Measurements from ENCODE around the gene MRPL11. TPM values are rescaled to one million over a fixed set of nuclear protein-coding genes. Genes with fewer than 3 reads are reported as not detected.

The MRPL11 gene
- total and polyA plus RNA-seq, 2 donors (not counting 1 experiment from before 2014, with no cell fraction given), result 32.7 to 35.7 TPM

- Histone ChIP-seq H3K9me3 (ENCODE audit: control insufficient read depth, insufficient read depth, low read depth, low read length) (no peaks in the 10 kb centered on the region), H3K27ac (ENCODE audit: insufficient read depth, low read length) (no peak overlapping the region), H3K4me2 (ENCODE audit: extremely low read depth, insufficient read depth, low read length) (peak overlapping the region; percentile 61), H4K20me1 (ENCODE audit: control insufficient read depth, extremely low read depth, insufficient read depth, low read length) (no peaks in the 10 kb centered on the region), H3K4me3 (replicated peaks in 1 of 4; ENCODE audit: control extremely low read depth in 1 of 4, insufficient read depth in 1 of 4, low read depth in 3 of 4, low read length in 4 of 4) (peak overlapping the region in 2 of 4 experiments; percentile 39 to 41), H3K79me2 (ENCODE audit: control insufficient read depth, insufficient read depth, low read length) (no peaks in the 10 kb centered on the region), H3K4me1 (ENCODE audit: control insufficient read depth, extremely low read depth, insufficient read depth, low read length) (peaks cover 2% of the 10 kb centered on the region), H2AFZ (ENCODE audit: low read length) (peak overlapping the region; percentile 41), H3K9ac (ENCODE audit: insufficient read depth, low read length) (no peak overlapping the region), H3K27me3 (ENCODE audit: control insufficient read depth, insufficient read depth, low read length) (no peaks in the 10 kb centered on the region), H3K36me3 (ENCODE audit: control insufficient read depth, insufficient read depth, low read length) (no peaks in the 10 kb centered on the region)
- DNase-seq (ENCODE audit: low read depth in 2 of 2), result peak; percentile 64 to 90
- TF ChIP-seq CTCF (conservative IDR thresholded peaks at IDR 0.05 in 1 of 2, IDR thresholded peaks at IDR 0.05 in 1 of 2; ENCODE audit: low read depth in 1 of 2, low read length in 2 of 2) (peak; percentile 95 to 98), EZH2 (IDR thresholded peaks at IDR 0.05; ENCODE audit: low read length, missing control alignments) (no peak)
Observed at GRCh38 chr11:66386171-66387069, 52.2 kb downstream of the MRPL11 start.

Other genes starting within 250 kb of the MRPL11 start
- gene KLC2, start 181.1 kb downstream of the MRPL11 start, total RNA-seq, result 17.3 and 17.5 TPM in 2 replicates
- gene KLC2, start 181.1 kb downstream of the MRPL11 start, polyA plus RNA-seq, result 7.4 and 10.1 TPM in 2 replicates
- gene RAB1B, start 170.2 kb downstream of the MRPL11 start, total RNA-seq, result 43.7 and 63.6 TPM in 2 replicates
- gene RAB1B, start 170.2 kb downstream of the MRPL11 start, polyA plus RNA-seq, result 140 and 221 TPM in 2 replicates
- gene CNIH2, start 160.7 kb downstream of the MRPL11 start, total RNA-seq, result 0.17 TPM in 1 of 2 replicates, not detected in the other
- gene CNIH2, start 160.7 kb downstream of the MRPL11 start, polyA plus RNA-seq, result 0.57 and 1.4 TPM in 2 replicates
- 134 and 167 TPM in 2 replicates for gene YIF1A, start 149.7 kb downstream of the MRPL11 start, total RNA-seq
- 160 and 161 TPM in 2 replicates for gene YIF1A, start 149.7 kb downstream of the MRPL11 start, polyA plus RNA-seq
- gene TMEM151A, start 147.0 kb downstream of the MRPL11 start, total RNA-seq, result under 0.01 TPM in 2 replicates
- not detected in 2 replicates for gene TMEM151A, start 147.0 kb downstream of the MRPL11 start, polyA plus RNA-seq
- gene CD248, start 121.8 kb downstream of the MRPL11 start, total RNA-seq, result 52.6 and 95.6 TPM in 2 replicates
- gene CD248, start 121.8 kb downstream of the MRPL11 start, polyA plus RNA-seq, result 98.8 and 132 TPM in 2 replicates
- gene RIN1, start 102.4 kb downstream of the MRPL11 start, total RNA-seq, result 12.6 and 22.1 TPM in 2 replicates
- 6.3 and 10.6 TPM in 2 replicates for gene RIN1, start 102.4 kb downstream of the MRPL11 start, polyA plus RNA-seq
- gene BRMS1, start 93.7 kb downstream of the MRPL11 start, total RNA-seq, result 43.9 and 50.6 TPM in 2 replicates
- gene BRMS1, start 93.7 kb downstream of the MRPL11 start, polyA plus RNA-seq, result 25.7 and 41.6 TPM in 2 replicates
- gene B4GAT1, start 91.2 kb downstream of the MRPL11 start, total RNA-seq, result 34.7 and 48.9 TPM in 2 replicates
- gene B4GAT1, start 91.2 kb downstream of the MRPL11 start, polyA plus RNA-seq, result 13.1 and 15.7 TPM in 2 replicates
- under 0.01 and 0.17 TPM in 2 replicates for gene SLC29A2, start 67.1 kb downstream of the MRPL11 start, total RNA-seq
- gene SLC29A2, start 67.1 kb downstream of the MRPL11 start, polyA plus RNA-seq, result 0.15 and 1.7 TPM in 2 replicates
- not detected in 2 replicates for gene NPAS4, start 17.8 kb downstream of the MRPL11 start, total RNA-seq
- 0.08 and 0.16 TPM in 2 replicates for gene NPAS4, start 17.8 kb downstream of the MRPL11 start, polyA plus RNA-seq
- gene PELI3, start 28.1 kb upstream of the MRPL11 start, total RNA-seq, result 16.2 and 20.3 TPM in 2 replicates
- gene PELI3, start 28.1 kb upstream of the MRPL11 start, polyA plus RNA-seq, result 5.0 and 5.1 TPM in 2 replicates
- 28.2 and 39.6 TPM in 2 replicates for gene DPP3, start 41.6 kb upstream of the MRPL11 start, total RNA-seq
- 33.6 and 42.1 TPM in 2 replicates for gene DPP3, start 41.6 kb upstream of the MRPL11 start, polyA plus RNA-seq
- gene BBS1, start 71.8 kb upstream of the MRPL11 start, total RNA-seq, result 20.3 and 20.5 TPM in 2 replicates
- gene BBS1, start 71.8 kb upstream of the MRPL11 start, polyA plus RNA-seq, result 11.6 and 16.5 TPM in 2 replicates
- gene ZDHHC24, start 107.2 kb upstream of the MRPL11 start, total RNA-seq, result 8.7 and 11.6 TPM in 2 replicates
- 5.1 and 6.0 TPM in 2 replicates for gene ZDHHC24, start 107.2 kb upstream of the MRPL11 start, polyA plus RNA-seq
- gene ACTN3, start 108.1 kb upstream of the MRPL11 start, total RNA-seq, result under 0.01 TPM in 1 of 2 replicates, not detected in the other
- gene ACTN3, start 108.1 kb upstream of the MRPL11 start, polyA plus RNA-seq, result 0.02 TPM in 1 of 2 replicates, not detected in the other
- 26.6 and 55.0 TPM in 2 replicates for gene CTSF, start 129.8 kb upstream of the MRPL11 start, total RNA-seq
- 8.6 and 17.1 TPM in 2 replicates for gene CTSF, start 129.8 kb upstream of the MRPL11 start, polyA plus RNA-seq
- gene CCDC87, start 154.2 kb upstream of the MRPL11 start, total RNA-seq, result 0.26 and 0.33 TPM in 2 replicates
- 0.11 and 0.15 TPM in 2 replicates for gene CCDC87, start 154.2 kb upstream of the MRPL11 start, polyA plus RNA-seq
- gene CCS, start 154.3 kb upstream of the MRPL11 start, total RNA-seq, result 41.6 and 42.4 TPM in 2 replicates
- 16.9 and 22.5 TPM in 2 replicates for gene CCS, start 154.3 kb upstream of the MRPL11 start, polyA plus RNA-seq
- 14.1 and 27.6 TPM in 2 replicates for gene RBM14, start 177.8 kb upstream of the MRPL11 start, total RNA-seq
- gene RBM14, start 177.8 kb upstream of the MRPL11 start, polyA plus RNA-seq, result 13.2 and 25.4 TPM in 2 replicates
- gene RBM4, start 199.9 kb upstream of the MRPL11 start, total RNA-seq, result 91.2 and 105 TPM in 2 replicates
- gene RBM4, start 199.9 kb upstream of the MRPL11 start, polyA plus RNA-seq, result 161 and 193 TPM in 2 replicates
- 28.0 and 28.4 TPM in 2 replicates for gene RBM4B, start 239.0 kb upstream of the MRPL11 start, total RNA-seq
- 24.6 and 27.8 TPM in 2 replicates for gene RBM4B, start 239.0 kb upstream of the MRPL11 start, polyA plus RNA-seq

Data from fibroblast of lung (primary cell).